WTC11 (cell line): Measurements from ENCODE around the gene TRAF2.
"Not testable (repeated sequence)": the region's sequence is repeated elsewhere in the genome, so short reads cannot be mapped to it uniquely, and the experiment has no call there.

ENCODE experiments used
- CTCF ChIP-seq: fragments of 200-600 bp; IDR thresholded peaks from 2 replicates; pipeline ENCODE4 v1.8.0; 2022; ENCODE audit warnings: antibody characterized with exemption
- ESRRA ChIP-seq: sonication (generic); formaldehyde crosslinking; IDR thresholded peaks from 2 replicates; pipeline ENCODE4 v1.8.1; 2022; ENCODE audit warnings: mild to moderate bottlenecking, missing genetic modification reagents, borderline replicate concordance
- FOXP1 ChIP-seq: sonication (generic); formaldehyde crosslinking; IDR thresholded peaks from 2 replicates; pipeline ENCODE4 v1.8.0; 2022; ENCODE audit warnings: missing genetic modification reagents, mild to moderate bottlenecking, moderate library complexity, borderline replicate concordance
- SMAD3 ChIP-seq: sonication (generic); formaldehyde crosslinking; IDR thresholded peaks from 2 replicates; pipeline ENCODE4 v1.8.0; 2022; ENCODE audit warnings: missing genetic modification reagents, mild to moderate bottlenecking, borderline replicate concordance
- TCF7 ChIP-seq: sonication (generic); formaldehyde crosslinking; IDR thresholded peaks from 2 replicates; pipeline ENCODE4 v1.8.0; 2022; ENCODE audit warnings: mild to moderate bottlenecking, low read depth, missing genetic modification reagents, moderate library complexity
- USF2 ChIP-seq: sonication (generic); formaldehyde crosslinking; IDR thresholded peaks from 2 replicates; pipeline ENCODE4 v1.8.1; 2023; ENCODE audit warnings: mild to moderate bottlenecking, missing genetic modification reagents, moderate library complexity
- ZNF232 ChIP-seq: sonication (generic); formaldehyde crosslinking; IDR thresholded peaks from 2 replicates; pipeline ENCODE4 v1.8.0; 2022; ENCODE audit warnings: mild to moderate bottlenecking, missing genetic modification reagents
- ZNF396 ChIP-seq: fragments of 250-450 bp; sonication (Bioruptor Pico); IDR thresholded peaks from 2 replicates; pipeline ENCODE4 v1.8.0; 2021; ENCODE audit warnings: mild to moderate bottlenecking, moderate library complexity, borderline replicate concordance
- ZNF416 ChIP-seq: fragments of 250-450 bp; sonication (Bioruptor Pico); IDR thresholded peaks from 2 replicates; pipeline ENCODE4 v1.9.0; 2021; ENCODE audit warnings: mild to moderate bottlenecking, inconsistent platforms
- ZNF423 ChIP-seq: fragments of 250-450 bp; sonication (Bioruptor Pico); IDR thresholded peaks from 2 replicates; pipeline ENCODE4 v2.1.2; 2022; ENCODE audit warnings: mild to moderate bottlenecking, moderate library complexity
- ZNF512 ChIP-seq: sonication (generic); formaldehyde crosslinking; IDR thresholded peaks from 2 replicates; pipeline ENCODE4 v1.8.1; 2022; ENCODE audit warnings: missing genetic modification reagents, borderline replicate concordance
- TF ChIP-seq, protein P1 (sequence below): sonication (generic); formaldehyde crosslinking; conservative IDR thresholded peaks from 2 replicates; pipeline ENCODE4 v1.8.1; 2022; ENCODE audit warnings: mild to moderate bottlenecking, missing genetic modification reagents

DNA sequence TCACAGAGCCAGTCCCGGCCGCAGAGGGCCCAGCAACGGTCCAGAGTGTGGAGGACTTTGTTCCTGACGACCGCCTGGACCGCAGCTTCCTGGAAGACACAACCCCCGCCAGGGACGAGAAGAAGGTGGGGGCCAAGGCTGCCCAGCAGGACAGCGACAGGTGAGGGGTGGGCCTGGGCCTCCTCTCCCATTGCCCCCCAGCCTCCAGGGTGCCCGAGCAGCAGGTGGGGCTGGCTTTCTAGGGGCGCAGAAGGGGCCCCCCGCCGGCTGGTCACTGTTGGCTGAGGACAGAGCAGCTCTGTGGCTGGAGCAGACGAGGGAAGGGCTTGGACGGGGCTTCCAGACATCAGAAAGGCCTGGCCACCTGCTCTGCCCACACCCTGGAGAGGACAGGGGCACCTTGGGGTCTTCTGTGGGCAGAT lies 48.4 kb upstream of the TRAF2 start:
- not testable (repeated sequence) for TF ChIP-seq FOXP1; CTCF; ZNF232 (CRISPR knock-in tag); USF2 (CRISPR knock-in tag); ZNF423 (CRISPR knock-in tag); ZNF416; SMAD3 (CRISPR knock-in tag); ZNF512; ZNF396 (CRISPR knock-in tag); ESRRA (CRISPR knock-in tag); TCF7 (CRISPR knock-in tag)
- TF ChIP-seq, protein P1, sequence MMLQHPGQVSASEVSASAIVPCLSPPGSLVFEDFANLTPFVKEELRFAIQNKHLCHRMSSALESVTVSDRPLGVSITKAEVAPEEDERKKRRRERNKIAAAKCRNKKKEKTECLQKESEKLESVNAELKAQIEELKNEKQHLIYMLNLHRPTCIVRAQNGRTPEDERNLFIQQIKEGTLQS (CRISPR knock-in tag): not testable (repeated sequence)
